OCI-LY3 (cell line): Measurements from ENCODE around the gene ARSG.

ENCODE experiments used
- CTCF ChIP-seq: fragments of 200-600, 300-600 bp; sonication (generic); IDR thresholded peaks from 2 replicates; pipeline ENCODE4 v1.5.1; 2014; ENCODE audit warnings: antibody characterized with exemption, low read length, low read depth
- EZH2phosphoT487 ChIP-seq: fragments of 200-600 bp; shearing (Covaris generic); IDR thresholded peaks from 2 replicates; pipeline ENCODE4 v1.6.1; 2018; ENCODE audit warnings: antibody characterized with exemption, mixed run types, low read depth

DNA sequence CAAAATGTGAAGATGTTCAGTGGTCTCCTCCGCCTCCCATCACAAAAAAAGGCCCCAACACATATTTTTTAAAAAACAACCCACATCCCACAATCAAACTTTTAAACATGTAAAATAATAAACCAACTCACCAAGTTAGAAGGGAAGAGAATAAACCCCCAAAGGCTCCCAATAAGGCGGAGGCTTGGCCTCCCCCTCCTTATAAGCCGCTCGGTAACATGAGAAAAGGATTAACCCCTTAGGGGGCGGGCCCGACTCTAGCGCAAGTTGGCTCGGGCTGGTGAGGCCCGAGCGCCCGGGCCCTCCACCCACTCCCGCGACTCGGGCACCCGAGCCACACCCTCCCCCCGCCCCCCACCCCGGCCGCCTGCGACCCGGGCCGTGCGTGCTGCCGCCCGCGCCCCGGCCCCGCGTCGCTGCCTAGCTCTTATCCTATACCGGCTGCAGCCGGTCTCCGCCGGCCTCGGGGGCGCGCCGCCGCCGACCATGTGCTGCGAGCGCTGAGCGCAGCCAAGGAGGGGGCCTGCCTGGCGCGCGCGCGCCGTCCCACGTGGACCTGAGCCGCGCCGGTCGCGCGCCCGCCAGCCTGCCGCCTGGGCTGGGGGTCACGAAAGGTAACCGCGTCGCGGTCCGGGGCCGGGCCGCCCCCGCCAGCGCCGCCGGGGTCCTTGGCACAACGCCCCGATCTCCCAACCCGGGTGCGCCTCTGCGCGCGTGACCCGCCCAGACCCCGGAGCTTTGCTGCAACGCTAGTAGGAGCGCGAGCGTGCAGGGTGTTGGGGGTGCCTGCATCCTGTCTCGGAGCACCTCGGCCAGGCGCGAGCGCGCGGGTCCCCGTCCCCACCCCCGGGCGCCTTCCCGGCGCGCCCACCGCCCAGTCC is at the start of gene ARSG, which contains the start of gene SLC16A6:
- no peak for TF ChIP-seq CTCF
- TF ChIP-seq EZH2phosphoT487, result no peak
